HG02642 (cell line): Measurements from ENCODE around the gene CTNNA3.
"Not testable (repeated sequence)": the region's sequence is repeated elsewhere in the genome, so short reads cannot be mapped to it uniquely, and the experiment has no call there.

ENCODE experiments used
- ATAC-seq: cut with Tn5 transposase; IDR thresholded peaks from one replicate; pipeline ENCODE4 v1.9.1; 2021; ENCODE audit warnings: mild to moderate bottlenecking; ENCODE audit not compliant: unreplicated experiment, poor library complexity

The CTNNA3 gene

DNA sequence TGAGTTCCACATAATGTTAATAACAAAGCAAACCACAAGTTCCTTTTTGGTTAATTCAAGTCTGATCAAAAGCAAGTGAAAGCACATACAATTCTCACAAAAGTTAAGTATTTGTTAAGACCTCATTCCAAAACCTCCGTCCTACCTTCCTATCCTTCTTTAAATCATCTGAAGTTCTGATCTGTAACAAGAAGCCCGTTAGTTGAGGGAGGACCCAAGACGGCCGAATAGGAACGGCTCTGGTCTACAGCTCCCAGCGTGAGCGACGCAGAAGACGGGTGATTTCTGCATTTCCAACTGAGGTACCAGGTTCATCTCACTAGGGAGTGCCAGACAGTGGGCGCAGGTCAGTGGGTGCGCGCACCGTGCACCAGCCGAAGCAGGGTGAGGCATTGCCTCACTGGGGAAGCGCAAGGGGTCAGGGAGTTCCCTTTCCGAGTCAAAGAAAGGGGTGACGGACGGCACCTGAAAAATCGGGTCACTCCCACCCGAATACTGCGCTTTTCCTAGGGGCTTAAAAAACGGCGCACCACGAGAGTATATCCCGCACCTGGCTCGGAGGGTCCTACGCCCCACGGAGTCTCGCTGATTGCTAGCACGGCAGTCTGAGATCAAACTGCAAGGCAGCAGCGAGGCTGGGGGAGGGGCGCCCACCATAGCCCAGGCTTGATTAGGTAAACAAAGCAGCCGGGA lies 309.0 kb downstream of the CTNNA3 start:
- not testable (repeated sequence) for ATAC-seq

DNA sequence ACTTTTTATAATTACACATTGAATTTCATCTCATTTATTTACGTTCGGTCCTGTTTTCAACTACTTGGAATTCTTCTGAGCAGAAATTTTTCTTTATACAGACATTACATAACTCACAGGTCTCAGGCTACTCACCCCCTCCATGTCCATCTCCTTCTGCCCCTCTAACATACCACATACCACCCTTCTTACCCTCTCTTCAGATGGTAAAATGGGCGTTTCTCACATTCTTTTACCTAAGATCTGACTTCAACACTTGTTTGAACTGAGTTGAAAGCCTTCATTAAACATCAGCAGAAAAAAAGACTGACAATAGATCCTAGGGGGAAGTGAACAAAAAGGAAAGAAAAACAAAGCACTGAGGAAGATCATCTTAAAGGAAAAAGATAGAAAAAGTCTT lies 309.7 kb downstream of the CTNNA3 start:
- no peak for ATAC-seq

DNA sequence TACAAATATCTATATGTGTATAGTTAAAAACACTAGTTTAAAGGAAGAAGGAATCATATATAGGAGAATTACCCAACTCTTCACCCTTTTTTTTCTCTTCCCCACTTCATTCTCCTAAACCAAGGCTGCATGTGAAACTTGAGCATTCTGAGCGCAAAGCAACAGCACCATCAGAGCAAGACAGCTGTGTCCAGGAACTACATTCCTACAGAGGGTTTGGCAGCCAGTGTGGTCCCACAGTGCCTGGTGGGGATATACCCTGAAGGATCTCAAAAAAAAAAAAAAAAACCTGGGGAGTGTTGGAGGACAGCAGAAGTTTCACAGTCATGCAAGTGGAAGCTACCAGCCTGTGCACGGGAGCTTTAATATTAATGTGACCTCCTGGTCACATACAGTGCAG lies 310.4 kb downstream of the CTNNA3 start:
- ATAC-seq = no peak

DNA sequence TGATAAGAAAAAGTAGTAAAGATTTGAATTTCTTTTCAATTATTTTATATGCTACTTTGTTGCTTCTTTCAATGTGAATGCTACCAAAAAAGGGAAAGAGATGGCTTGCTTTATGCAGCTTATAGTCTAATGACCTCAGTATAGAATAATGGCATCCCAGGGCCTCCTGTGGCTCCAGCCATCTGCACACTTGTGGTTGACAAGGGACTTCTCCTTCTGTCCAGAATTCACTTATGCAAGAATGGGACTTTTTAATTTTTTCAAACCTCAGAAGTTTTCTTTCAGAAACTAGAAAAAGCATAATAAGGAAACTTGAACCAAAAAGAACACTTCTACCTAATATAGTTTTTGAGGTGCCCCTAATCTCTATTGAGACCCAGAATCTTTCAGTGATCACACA lies 310.9 kb downstream of the CTNNA3 start:
- ATAC-seq = no peak

DNA sequence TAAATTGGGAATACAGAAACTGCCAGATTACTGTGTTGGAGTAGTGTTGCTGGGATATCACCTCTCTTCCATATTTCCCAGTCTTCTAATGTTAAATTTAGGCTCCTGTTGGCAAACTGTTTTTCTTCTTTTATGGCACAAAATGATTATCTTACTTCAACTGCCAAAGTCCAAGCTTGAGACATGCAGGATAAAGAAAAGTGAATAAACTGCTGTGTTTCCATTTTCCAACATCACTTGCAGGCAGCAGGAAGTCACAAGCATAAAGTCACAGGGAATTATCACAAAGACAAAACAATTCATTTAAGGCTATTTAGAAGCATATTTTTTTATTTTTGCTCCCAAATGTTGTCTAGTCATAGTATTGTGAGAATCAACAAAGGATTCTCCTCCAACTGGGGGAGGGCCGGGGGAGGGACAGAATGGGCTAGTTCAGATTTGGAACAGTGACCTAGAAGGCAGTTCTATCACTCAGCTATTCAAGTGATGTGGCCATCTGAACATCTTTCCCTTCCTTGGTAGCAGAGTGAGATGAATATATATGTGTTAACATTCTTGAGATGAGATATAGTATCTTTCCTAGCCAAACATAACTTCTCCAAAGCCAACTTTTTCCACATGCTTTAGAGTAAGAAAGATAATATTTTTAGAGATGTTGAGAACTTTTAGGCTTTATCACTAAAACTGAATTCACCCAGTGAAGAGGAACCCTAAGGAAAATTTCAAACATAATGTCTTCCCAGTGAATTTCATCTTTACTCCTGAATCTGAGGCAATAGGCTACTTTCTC lies 364.7 kb downstream of the CTNNA3 start:
- ATAC-seq = no peak

DNA sequence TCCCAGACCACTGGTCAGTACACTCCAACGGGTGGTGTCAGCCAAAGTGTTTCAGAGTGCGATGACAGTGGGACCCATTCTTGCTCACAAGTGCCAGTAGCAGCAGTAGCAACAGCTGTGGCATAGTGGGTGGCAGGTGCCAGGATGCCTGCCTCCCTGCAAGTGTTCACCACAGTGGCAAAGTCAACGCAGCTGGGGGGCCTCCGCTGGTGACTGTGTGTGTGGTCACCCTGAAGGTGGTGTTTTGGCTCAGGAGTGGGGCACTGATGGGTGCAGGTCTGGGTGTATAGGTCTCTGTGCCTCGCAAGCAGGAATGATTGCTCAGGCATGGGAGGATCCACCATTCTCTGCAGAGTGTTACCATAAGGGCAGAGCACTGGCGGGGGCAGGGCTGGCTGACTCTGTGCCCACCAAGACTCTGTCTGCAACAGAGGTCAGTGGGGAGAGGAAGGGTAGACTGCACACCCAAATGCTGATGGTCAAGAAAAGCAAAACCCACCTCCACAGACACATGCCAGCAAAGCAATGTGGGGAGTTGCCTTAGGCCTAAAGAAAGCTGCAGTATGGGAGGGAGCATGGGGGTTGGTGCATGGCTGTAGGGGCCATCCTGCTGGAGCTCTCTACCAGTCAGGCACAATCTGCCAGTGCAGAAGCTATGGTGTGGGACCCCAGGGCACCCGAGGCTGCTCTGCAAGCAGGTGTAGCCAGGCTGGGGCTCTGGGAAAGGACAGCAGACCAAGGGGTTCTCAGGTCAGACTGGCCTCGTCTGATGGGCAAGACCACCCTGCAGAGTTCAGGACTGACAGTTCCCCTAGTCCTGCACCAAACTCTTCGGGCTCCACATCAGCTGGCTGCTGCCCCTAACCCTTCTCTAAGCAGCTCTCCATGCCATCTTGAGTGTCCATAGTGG lies 368.1 kb downstream of the CTNNA3 start:
- no peak for ATAC-seq

DNA sequence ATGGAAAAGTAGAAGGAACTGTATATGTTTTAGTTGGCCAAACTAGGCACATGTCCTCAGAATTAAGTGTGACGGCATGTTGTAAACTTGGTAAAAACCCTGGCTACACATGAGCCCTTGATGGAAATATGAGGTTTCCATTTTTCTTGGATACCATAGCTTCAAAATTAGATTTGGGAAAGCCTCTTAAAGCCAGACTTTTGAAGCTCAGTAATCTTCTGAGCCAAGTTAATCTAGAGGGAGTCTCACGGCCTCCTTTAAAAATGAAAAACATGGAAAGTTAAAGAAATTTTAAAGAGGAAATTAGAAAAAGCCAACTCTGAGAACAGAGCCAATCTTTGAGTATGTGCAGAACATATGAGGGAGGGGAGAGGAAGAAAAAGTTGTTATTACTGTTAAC lies 376.0 kb downstream of the CTNNA3 start:
- no peak for ATAC-seq

DNA sequence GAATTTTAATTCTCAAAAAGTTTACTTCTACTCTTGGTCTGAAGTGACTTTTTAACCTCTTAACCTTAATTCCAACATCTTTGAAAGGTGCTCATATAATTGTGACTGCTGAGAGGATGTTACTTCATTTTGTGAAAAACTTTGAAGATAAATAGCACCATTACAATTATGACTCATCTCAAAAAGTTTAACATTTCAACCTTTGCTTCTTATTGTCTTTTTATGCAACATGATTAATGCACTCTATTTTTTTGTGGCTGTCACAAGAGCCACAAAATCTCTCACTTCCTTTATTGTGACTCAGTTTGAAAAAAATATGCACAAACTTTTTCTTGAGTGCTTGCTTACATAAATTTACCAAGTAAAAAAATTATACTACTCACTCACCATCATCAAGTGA lies 387.1 kb downstream of the CTNNA3 start:
- ATAC-seq = no peak

DNA sequence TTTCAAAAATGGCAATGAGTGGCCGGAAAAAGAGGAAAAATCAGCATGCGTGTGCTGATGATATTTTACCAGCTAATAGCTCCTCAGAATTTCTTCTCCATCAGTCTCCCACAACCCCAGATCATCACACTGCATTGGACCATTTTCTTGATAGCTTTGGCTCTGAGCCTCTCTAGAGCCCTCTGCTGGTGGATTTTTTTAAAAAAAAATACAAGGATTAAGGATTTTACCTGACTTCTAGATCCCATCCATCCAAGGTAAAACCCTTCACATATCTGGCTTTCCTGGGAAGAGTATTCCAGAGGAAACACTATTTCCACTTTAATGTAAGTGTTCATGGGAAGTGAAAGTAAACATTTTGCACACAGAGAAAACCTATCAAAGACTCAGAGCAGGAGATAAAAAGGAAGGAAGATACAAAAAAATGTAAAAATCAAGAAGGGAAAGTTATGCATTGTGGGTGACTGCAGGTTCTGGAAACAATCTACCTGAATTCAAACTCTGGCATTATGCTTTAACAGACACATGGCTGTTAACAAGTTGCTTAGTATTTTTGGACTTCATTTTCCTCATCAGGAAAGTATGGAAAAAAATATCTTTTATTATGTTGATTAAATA lies 389.3 kb downstream of the CTNNA3 start:
- no peak for ATAC-seq

DNA sequence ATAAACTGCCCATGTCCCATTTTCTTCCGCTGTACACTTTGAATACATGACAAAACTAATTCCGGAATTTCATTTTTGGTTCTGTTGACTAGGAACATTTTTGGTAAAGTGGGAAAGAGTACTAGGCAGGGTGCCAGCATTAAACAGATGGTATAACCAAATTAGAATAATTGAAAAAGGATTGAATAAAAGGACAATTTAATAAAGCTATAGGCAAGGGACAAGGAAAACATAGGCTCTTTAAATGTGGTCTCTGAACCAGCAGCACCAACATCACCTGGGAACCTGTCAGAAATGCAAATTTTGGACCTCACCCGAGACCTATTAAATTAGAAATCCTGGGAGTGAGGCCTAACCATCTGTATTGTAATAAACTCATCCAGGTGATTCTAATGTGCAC lies 393.3 kb downstream of the CTNNA3 start:
- no peak for ATAC-seq

DNA sequence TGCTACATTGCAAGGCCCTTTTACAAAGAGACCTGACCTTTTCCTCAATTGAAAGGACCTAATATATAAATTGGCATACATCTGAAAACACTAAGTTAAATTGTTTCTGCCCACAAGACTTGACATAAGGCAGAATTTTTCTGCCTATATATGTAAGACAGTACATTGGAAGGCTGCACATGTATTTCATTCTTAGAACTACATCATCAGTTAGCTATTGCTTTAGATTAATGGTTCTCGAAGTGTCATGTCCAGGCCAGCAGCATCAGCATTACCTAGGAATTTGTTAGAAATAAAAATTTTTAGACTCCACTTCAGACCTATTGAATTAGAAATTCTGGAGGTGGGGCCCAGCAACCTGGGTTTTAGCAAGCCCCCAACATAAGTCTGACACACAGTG lies 396.2 kb downstream of the CTNNA3 start:
- ATAC-seq = no peak

DNA sequence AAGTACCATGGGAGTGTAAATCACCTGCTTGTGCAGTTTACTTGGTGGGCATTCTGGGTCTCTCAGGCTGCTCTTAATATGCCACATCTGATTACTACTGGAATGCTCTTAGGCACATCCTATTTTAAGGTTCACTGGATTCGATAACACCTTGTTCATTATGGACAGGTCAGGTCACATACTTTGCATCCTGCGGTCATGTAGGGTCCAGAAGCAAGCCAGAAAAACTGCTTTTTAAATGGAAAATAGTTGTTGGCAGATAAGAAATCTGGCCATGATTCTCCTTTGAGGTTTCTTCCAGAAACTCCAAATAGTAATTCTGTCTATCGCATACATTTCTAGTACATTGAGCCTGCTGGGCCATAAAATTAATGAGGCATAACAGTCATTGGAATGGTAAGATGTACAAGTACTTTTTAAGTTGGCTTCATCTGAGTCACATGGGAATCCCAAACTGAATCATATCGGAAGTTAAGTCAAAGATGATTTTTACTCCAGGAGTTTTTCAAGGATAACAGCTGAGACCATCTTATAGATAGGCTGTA lies 398.3 kb downstream of the CTNNA3 start:
- no peak for ATAC-seq

DNA sequence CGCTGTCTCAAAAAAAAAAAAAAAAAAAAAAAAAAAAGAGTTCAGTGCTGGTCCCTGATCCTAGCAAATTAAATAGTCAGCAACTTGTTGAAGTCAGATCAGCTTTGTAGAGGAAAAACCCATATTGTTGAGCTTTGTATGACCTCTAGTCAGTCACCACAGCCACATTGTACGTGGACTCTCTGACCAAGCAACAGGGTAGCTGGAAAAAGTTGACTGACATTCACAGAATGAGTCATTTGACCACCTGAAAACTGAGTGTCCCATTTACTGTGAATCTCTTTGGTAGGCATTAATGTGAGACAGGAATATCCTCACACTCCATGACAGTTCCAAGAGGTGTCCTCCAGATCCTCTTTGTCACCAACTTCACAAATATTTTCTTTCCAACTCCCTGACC lies 399.1 kb downstream of the CTNNA3 start:
- ATAC-seq = no peak

DNA sequence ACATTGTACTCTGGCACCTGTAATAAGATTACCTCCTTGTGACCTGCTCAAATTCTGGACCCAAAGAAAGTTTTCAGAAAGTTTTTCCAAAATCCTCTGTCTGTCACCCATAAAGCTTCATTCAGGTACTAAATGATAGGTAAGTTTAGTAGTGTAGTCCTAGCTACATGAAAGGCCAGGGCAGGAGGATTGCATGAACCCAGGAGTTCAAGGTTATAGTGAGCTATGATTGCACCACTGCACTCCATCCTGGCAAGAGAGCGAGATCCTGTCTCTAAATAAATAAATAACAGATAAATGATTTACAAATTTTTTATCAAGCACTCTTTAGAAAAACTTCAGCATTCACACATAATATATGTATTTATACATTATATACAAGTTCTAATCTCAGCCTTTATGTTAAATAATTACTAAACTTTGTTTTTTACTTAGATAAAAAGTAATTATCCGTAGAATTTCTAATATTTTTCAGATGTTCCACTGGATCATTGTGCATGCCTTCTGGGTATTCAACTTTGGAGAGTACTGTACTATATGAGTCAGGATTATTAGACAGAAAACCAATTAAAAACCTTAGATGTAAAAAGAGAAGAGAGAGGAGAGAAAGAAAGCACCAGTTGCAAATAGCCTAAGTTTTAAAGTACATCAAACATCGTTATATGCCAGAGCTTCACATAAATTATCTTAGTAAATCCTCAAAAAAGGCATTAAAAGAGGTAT lies 407.1 kb downstream of the CTNNA3 start:
- ATAC-seq = no peak

DNA sequence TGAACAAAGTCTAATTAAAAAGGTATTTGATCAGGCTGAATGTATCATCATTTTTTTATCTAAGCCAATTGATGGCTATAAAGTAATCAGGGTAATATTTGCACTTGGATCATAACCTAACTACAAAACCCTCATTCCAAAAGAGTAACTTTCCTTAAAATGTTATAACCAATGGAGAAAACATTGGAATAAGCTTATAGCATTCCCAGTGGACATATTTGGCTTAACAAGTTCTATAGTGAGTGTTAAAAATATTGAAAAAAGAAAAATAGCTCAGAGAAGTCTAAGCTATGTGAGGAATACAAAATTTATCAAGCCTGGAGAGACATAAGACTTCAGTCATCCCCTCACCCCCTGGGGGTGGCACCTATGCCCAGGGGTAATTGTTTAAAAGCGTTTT lies 411.4 kb downstream of the CTNNA3 start:
- ATAC-seq = no peak

DNA sequence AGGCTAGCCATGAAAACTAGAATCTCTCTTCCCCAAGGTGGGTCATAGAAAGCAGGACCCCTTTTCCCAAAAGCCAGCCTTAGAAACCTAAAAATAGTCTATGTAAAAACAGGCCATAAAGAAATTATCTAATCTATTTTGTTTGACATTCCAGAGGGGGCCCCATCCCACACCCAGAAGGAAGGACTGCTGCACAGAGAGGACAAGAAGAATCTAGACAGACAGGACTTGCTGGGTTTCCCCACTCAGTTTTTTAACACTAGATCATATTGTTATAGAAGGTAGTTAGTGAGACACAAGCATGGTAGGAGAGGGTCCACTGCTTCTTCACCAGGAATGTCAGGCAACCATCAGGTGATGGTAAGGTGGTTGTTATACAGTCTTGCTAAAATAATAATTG lies 413.1 kb downstream of the CTNNA3 start:
- ATAC-seq = no peak

DNA sequence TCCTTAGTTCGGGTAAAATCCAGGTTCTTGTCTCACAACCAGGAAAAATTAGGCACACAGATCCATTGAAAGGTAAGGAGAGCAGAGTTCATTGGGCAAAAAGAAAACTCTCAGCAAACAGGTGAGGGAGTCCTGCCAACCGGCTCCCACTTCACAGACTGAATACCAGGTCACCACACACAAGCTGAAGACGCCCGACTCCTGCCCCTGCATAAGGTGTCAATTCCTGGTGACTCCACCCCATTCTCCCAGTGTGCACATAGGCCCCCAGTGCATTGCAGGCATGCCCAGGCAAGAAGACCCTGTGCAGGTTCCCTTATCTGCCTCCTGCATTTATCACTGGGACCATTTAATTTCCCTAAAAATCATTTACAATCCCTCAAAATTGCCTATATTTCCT lies 415.6 kb downstream of the CTNNA3 start:
- ATAC-seq = no peak

DNA sequence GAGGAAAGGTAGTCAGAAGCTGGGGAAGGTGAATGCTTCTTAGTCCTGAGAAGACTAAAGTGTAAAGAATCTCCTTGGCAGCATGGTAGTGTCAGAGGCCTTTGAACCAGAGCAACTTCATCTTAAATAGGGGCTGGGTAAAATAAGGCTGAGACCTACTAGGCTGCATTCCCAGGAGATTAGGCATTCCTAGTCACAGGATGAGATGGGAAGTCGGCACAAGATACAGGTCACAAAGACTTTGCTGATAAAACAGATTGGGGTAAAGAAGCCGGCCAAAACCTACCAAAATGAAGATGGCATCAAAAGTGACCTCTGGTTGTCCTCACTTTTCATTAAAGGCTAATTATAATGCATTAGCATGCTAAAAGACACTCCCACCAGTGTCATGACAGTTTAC lies 418.6 kb downstream of the CTNNA3 start:
- no peak for ATAC-seq

DNA sequence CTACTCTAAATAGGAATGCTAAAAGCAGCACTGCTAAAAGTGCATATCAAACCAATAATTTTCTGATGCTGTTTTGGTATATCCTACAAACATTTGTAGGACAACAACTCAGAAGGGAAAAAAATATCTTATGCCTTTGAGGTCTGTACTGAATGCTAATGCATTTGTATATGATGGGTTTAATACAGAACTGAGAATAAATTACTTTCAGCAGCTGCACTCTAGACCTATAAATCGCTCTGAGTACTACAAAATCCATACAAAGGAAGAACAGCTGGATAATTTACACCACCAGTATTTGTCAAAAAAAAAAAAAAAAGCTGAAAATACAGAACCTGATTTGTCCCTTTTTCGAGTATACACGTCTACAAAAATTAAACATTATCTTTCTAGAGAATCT lies 426.2 kb downstream of the CTNNA3 start:
- ATAC-seq = no peak

DNA sequence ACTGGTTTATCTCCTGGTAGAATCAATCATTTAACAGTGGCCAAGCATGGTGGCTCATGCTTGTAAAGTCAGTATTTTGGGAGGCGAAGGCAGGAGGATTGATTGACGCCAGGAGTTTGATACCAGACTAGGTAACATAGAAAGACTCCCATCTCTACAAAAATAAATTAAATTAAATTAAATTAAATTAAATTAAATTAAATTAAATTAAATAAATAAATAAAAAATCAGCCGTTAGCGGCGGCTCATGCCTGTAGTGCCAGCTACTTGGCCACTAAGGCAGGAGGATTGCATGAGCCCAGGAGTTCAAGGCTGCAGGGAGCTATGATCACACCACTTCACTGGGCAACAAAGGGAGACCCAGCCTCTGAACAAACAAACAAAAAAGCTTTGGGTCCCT lies 427.8 kb downstream of the CTNNA3 start:
- no peak for ATAC-seq
